ENCODE data around the gene INIP.

The INIP gene, protein sequence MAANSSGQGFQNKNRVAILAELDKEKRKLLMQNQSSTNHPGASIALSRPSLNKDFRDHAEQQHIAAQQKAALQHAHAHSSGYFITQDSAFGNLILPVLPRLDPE

DNA sequence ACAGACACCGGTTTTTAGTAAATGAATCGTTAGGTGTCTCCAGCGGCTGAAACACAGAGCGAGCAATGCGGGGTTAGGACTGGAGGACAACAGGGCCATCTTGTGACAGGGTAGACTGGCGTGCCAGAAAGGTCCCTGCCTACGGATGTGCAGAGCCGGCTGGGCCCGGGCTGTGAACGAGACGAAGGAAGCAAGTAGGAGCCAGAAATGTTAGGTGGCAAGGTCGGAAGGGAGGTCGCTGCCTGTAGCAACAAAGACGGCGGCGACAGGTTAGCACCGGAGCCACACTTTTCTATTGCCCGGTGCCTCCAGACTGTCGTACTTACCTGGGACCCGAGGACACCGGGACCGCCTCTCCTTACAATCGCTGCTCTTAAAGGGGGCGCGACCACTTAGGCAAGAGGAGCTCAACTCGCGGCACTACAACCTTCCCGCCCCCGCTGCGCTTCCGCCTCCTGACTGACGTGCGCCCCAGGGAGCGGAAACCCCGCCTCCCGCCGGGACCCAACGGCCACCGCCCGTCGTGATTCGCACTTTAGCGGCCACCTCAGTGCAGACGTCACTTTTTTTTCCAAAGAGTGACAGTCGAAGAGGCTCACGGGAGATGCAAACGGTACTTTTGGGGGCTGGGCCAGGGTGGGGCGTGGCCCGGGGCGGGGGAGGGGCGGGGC lies at the start of gene INIP:
Gene INIP (minus strand): TSS at position 457 of the 671 bp plus-strand sequence. CDS start 1,632 bp downstream, outside the sequence.
- peak; percentile 97 for DNase-seq (ENCODE audit: low spot score)

DNA sequence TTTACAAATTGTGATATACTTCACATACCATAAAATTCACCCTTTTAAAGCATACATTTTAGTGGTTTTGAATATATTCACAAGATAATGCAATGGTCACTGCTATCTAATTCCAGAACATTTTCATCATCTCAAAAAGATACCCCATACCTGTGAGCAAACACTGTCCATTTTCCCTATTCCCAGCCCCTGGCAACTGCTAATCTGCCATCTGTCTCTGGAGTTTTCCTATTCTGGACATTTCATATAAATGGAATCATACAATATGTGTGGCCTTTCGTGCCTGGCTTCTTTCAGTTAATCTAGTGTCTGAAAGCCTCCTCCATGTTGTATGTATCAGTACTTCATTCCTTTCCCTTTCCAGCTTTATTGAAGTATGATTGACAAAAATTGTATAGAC lies 47.4 kb upstream of the INIP start:
- DNase-seq (ENCODE audit: low spot score), result no peak

DNA sequence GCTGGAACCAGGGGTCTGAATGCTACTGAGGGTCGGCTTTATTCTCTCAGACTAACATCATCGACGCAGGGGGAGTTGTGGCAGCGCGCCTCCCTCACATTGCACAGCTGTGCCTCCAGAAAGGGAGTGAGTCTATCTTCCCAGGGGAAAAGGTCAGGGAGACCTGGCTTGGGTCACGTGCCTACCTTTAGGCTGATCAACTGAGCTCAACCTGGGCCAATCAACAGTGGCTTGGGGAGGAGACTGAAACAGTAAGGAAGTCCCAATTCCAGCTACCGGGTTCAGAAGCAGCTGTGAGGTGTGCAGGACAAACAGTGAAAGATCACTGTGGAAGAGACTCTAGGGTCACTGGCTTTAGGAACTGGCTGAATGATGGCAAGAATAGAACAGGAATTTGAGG lies 46.9 kb upstream of the INIP start:
- DNase-seq (ENCODE audit: low spot score), result no peak

DNA sequence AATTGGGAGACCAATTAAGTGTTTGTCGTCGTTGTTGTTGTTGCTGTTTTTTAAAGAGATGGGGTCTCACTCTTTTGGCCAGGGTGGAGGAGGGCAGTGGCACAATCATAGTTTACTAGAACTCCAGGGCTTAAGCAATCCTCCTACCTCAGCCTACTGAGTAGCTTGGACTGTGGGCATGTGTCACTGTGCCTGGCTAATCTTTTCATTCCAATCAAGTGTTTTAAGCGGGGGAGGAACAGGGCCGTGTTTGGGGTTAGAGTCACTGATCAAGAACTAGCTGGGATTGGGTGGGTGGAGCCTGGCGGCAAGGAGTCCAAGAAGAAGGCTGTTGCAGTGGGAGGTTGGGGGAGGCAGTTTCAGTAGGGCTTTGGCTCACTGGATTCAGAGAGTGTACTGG lies 46.4 kb upstream of the INIP start:
- no peak for DNase-seq (ENCODE audit: low spot score)

DNA sequence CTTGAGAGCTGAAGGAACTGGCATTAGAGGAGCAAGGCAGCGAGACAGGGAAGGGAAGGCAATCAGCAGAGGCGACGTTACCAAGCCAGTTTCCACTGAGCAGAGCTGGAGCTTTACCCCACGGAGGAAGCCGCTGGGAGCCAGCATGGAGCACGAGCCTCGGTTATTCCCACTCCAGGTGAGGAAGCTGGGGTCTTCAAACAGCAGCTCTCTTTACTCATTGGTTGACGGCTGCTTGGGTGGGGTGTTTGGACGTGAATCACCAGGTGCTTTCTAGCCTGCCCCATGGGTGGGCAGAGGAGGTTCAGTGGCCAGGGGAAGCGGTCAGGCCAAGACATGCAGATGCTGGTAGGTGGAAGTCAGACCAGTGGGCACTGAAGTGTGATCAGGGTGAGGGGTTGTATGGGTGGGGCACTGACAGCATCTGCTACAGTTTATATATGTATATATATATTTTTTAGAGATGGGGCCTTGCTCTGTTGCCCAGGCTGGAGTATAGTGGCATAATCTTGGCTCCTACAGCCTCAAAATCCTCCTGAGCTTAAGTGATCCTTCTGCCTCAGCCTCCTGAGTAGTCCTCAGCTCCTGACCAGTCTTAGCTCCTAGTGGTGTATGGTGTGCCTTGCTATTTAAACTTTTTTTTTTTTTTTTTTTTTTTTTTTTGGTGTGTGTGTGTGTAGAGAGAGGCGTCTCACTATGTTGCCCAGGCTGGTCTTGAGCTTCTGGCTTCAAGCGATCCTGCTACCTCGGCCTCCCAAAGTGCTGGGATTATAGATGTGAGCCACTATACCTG lies 45.0 kb upstream of the INIP start:
- DNase-seq (ENCODE audit: low spot score), result no peak

DNA sequence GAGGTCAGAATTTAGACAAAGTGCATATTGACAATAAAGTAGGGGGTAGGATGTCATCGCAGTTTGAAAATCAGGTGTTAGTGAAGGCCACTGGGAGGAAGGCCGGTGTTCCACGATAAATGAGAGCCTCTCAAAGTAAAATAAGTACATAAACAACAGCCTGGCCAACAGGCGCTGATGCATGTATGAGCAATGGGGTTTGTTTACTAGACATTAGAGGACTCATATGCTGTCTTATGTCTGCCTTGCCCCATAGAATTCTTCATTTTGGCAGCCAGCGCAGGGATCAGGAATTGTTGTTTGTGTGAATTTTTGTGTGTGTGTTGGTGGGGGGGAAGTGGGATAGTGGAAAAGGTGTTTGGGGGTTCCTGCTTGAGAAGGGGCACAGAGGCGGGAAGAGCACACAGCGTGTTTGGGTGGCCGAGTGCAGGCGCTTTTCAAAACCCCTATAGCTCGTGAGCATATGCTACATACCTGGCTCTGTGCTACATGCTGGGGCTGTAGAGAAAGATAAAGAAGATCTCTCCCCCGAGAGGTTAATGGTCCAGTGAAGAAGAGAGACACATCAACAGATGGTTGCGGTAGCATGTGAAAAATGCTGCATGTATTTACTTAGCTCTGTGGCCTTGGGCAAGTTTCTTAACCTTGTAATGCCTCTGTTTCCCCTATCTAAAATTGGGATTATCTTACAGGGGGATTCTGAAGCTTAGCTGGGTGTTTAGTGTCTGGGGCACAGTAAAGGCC lies 44.2 kb upstream of the INIP start:
- DNase-seq (ENCODE audit: low spot score), result no peak

DNA sequence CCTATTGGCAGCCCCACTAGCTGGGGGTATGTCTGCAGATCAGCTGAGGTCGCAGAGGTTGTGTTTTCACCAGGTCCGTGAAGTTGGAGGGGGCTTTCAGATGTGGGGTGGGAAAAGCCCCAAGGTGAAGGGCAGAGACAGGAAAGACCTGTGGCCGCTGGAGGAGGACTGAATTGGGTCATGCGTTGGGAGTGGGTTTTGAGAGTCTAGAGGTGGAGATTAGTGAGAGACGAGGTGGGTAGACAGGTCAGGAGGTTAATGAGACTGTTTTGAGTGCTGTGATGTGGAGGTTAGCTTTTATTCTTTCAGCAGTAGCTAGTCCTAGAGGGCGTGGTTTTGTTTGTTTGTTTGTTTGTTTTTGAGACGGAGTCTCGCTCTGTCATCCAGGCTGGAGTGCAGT lies 42.9 kb upstream of the INIP start:
- DNase-seq (ENCODE audit: low spot score), result no peak

DNA sequence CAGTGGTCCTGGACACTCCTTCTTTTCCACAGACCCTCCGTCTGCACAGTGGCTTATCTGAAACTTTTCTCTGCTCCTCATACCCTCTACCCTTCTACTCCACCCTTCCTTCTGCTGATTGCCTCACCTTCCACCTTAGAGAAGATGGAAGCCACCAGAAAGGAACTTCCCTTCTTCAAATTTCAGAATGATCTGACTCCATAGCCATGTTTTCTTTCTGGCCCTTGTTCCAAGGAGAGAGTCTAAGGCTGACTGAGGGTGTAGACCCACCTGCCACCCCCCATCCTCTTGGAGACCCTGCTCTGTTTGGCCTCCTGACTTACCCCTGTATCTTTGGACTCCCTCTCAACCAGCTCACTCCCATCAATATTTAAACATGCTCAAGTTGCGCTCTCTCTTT lies 40.0 kb upstream of the INIP start:
- no peak for DNase-seq (ENCODE audit: low spot score)

DNA sequence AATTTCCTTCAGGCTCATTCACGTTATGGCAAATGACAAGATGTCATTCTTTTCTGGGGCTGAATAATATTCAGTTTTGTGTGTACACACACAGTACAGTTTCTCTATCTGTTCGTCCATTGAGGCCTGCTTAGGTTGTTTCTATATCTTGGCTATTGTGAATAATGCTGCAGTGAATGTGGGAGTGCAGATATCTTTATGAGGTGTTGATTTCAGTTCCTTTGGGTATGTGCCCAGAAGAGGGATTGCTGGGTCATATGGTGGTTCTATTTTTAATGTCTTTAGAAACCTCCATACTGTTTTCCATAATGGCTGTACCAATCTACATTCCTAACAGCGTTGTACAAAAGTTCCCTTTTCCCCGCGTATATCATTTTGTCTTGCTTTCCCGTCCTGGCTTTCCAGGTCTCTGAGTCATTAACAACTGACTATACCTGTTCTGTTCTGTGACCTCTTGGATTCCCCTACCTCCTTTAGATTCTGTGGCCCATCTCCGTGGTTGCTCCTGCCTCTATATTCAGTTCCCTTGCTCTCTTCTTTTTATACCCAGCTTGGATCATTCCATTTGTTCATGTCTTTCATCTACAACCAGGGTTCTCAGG lies 39.5 kb upstream of the INIP start:
- no peak for DNase-seq (ENCODE audit: low spot score)

DNA sequence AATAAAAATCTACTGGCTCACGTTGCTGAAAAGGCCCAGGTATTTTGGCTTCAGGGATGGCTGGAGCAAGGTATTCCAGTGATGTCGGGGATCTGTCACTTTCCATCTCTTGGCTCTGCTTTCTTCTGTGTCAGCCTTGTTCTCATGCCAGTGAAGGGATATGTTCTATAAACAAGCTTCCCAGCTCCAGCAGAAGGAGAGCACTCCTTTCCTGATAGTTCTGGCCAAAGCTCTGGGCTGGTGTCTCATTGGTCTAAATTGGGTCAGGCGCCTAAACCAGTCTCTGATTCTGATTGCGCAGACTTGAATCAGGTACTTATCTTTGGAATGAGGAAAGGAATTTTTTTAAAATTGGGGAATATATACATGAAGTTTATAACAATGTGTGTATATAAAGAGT lies 37.8 kb upstream of the INIP start:
- DNase-seq (ENCODE audit: low spot score), result no peak

DNA sequence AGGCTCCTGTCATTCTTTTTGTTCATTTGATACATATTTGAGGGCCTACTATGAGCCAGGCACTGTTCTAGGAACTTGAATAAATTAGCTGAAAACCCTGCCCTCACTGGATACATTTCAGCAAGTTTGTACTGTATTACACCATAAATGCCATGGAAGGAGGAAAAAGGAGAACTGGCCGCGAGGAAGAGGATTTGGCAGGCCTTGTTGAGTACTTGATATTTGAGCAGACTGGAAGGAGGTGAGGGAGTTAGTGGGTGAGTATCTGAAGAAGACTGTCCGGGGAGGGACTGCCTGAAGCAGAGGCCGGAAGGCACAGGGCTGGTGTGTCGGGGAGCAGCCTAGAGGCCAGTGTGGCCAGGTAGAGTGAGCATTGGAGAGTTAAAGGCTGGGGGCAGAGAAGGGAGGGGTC lies 37.1 kb upstream of the INIP start:
- no peak for DNase-seq (ENCODE audit: low spot score)

DNA sequence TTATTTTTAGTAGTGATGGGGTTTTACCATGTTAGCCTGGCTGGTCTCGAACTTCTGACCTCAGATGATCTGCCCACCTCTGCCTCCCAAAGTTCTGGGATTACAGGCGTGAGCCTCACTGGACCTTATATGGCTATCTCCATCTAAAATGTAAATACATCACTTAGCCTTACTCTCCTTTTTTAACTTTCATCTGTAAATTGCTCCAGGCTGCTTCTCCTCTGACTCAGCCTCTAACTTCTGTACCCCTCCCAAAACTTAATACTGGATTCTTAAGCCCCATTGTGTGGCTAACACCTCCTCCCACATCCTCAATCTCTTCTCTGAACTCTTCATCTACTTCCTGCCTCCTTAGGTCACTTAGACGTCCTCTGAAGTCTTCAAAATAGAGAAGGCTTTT lies 36.7 kb upstream of the INIP start:
- peak; percentile 70 for DNase-seq (ENCODE audit: low spot score)

DNA sequence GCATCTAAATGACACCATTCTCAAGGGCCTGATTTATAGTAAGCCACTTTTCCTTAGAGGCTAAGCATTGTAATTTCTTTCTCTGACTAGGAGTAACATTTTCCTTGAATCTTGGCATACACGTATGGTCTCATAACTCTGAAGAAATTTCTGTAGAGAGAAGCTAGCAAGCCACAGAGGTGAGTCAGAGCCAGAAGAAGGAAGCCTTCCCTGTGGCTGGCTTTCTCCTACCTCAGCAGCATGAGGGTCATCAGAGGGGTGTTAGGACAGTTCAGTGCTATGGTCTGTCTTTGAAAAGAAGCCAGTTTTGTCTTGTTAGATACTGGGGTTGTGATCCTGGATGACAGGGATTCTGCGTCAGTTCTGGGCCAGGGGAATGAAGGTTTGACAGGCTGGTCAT lies 35.8 kb upstream of the INIP start:
- no peak for DNase-seq (ENCODE audit: low spot score)

DNA sequence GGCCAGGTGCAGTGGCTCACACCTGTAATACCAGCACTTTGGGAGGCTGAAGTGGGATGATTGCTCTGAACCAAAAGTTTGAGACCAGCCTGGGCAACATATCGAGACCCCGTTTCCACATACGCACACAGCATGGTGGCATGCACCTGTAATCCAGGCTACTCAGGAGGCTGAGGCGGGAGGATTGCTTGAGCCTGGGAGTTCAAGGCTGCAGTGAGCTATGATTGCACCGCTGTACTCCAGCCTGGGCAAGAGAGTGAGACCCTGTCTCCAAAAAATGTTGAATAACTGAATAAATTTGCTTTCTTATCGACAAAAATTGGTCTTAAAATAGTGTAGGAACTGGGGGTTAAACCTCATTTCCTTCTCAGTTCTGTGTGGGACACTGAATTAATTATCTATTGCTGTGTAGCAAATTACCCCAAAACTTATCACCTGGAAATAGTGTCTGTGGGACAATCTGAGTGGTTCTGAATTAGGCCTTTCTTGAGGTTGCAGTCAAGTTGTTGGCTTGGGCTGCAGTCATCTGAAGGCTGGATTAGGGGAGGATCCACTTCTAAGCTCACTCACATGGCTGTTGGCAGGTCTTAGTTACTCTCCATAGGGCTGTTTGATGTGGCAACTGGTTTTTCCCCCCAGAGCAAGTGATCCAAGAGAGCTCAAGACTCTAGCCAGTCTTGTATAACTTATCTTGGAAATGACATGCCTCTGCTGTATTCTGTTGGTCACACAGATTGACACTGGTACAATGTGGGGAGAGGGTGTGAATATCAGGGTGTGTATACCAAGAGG lies 34.6 kb upstream of the INIP start:
- no peak for DNase-seq (ENCODE audit: low spot score)

DNA sequence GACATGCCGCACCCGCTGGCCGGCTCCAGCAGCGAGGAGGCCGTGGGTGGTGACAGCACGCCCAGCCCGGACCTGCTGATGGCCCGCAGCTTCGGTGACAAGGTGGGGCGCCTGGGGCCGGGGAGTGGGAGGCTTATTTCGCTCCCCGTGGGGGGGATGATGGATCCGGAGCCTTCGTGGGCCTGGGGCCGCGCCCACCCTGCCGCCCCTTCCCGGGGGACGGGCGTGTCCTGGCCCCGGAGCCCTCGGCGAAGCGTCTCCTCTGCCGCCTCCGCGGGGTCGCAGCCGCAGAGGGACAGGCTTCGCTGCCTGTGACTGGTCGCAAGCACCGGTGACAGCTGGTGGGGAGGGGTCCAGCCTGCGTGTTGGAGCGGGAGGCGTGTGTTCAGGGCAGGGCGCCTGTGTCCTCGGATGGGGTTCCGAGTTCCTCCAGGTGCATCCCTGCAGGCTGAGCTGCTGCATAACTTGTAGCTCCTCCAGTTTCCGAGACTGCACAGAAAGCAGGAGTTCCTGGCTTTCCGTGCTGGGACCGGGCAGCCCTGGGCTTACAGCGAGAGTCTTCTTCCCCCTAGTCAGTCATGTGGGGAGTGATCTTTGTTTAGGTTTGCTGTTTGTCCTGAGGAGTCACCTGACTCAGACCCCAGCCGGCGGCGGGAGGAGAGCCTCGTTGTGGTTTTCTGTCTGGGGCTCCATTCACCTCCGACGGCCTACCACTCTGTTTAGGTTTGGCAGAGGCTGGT lies 33.3 kb upstream of the INIP start:
- peak; percentile 48 for DNase-seq (ENCODE audit: low spot score)

DNA sequence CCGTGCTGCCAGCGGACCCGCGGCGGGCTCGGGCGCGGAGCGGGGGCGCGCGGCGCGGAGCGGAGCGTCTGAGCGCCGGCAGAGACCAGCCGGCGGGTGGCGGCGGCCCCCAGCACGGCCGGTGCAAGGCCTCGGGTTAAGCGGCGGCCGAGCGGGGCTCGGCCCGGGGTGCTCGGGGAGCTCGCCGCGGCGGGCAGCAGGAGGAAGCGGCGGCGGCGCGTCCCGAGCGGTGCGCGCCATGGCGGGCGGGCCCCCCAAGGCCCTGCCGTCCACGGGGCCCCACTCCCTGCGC lies 32.8 kb upstream of the INIP start:
- no peak for DNase-seq (ENCODE audit: low spot score)

DNA sequence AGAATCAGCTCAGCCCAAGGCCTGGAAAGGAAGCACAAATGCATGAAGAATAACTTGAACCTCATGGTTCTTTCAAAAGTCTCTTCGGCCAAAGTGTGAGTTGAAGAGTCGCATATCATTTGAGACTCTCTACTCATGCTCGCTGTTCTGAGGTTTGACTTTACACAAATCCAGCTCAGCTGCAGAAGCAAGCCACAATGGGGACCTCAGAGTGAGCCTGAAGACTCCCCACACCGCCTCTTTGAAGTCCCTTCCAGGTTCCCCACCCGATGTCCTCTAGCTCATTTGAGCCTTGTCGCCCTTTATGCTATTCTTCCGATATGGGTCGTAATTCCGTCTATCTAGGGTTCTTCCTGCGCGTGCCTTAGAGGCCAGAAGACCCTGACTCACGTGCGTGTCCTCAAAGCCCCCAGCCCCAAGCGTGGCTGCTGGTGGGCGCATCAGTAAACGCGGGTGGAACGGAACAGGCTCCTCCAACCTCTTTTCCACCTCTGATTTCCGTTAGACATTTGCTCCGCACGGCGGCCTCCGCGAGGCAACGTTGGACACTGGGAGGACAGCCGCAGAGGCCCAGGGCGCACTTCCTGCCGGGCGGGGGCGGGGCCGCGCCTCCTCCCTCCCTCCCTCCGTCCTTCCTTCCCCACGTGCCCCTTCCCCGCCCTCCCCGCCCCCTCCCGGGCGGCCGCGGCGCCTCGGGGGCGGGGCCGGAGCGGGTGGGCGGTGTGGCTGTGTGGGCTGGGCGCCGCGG lies 32.3 kb upstream of the INIP start, which contains the start of gene SNX30:
Gene SNX30 (plus strand): TSS at position 745 of the 748 bp plus-strand sequence. CDS start 242 bp downstream, outside the sequence.
- peak; percentile 80 for DNase-seq (ENCODE audit: low spot score)

DNA sequence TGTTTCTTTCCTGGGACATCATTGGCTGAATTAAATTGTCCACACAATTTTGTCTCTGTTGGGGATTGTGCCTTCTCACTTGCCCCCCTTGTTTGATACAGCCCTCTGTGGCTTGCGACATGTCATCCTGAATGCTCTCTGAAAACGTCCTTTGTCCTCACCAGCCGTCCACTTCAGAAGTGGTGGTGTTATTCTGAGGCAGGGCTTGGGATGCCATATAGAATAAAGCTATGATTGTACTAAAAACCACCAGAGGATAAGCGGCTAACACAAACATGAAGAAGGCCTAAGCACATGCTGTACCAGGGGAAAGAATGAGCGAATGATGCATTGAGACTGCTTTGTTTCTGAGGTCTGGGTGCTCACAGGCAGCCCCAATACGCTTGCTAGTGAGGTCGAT lies 29.2 kb upstream of the INIP start:
- DNase-seq (ENCODE audit: low spot score), result no peak

DNA sequence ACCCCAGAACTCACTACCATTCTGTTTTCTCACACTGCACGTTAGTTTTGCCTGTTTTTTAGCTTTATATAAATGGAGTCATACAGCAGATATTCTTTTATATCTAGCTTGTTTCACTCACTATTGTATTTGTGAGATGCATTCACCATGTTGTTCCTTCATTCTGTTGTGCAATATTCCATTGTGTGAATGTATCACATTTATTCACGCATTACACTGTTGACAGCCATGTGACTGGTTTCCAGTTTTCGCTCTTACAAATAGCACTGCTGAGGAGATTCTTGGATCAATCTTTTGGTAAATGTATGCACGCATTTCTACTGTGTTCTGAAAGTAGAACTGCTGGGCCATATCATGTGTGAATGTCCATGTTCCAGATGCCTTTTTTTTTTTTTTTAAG lies 26.3 kb upstream of the INIP start:
- no peak for DNase-seq (ENCODE audit: low spot score)

DNA sequence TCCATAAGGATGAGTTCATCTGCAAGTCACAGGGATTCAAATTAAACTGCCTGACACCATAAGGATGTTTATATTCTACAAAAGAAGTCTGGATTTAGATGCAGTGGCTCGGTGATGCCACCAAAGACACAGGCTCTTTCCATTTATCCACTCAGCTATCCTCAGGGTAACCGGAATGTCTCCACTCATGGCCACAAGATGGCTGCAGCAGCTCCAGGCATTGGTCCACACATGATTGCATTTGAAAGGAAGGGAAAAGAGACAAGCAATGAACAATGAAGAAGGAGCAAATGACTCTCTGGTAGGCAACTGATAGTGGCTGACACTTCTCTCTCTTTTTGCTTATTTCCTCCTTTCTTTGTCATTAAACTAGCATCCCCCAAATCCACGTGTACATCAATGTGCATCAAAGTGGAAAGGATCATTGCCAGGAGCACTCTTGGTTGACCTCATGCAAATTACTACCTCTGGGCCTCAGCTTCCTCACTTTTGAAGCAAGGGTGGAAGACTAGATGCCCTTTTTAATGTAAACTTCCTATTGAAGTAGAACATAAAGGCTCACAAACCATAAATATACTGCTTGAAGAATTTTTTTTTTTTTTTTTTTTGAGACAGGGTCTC lies 25.4 kb upstream of the INIP start:
- no peak for DNase-seq (ENCODE audit: low spot score)

All from CD4-positive, alpha-beta T cell treated with Interleukin-2 at 100 ng/mL for 4 hours (primary cell).